NCI-H128 (cell line): ENCODE results near the gene KCTD1.
"Not testable (repeated sequence)": the region's sequence is repeated elsewhere in the genome, so short reads cannot be mapped to it uniquely, and the experiment has no call there.

Experiments used
- DNase-seq: peaks from one replicate; lab custom pipeline; 2025; ENCODE audit not compliant: unreplicated experiment; lab: John Stamatoyannopoulos, UW

Gene KCTD1

DNA sequence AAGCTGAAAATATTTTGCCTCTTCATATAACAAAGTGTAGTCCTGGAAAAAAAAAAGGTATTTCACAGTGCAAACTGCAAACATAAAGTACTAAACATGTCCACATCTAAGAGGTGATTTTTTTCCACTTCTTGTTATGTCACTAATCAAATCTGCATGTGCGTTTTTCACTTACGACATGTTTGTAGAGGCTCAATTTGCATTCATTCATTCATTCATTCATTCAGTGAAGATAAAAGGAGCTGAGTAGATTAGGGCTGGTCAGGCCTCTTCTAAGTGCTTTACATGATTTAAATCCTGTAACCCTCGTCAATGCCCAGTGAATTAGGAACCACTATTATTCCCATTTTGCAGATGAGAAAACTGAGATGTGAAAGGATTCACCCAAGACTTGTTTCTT lies 88.5 kb downstream of the KCTD1 start:
- DNase-seq, result no peak

DNA sequence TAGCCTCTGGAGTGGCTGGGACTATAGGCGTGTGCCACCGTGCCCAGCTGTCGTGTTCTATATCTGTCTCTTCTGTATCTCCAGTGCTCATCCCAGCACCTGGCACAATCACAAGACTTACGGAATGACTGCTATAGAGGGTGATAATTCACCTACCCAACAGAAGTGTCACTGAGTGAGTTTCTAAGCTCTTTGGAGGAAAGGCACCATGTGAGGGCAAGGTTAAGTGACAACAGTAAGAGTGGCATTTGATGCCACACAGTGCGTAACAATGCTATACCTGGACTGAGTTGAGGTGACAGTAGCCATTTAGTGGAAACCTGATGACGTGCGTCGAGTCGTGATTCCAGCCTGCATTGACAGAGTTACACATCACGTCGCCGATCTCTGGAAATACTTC lies 89.0 kb downstream of the KCTD1 start:
- DNase-seq, result no peak

DNA sequence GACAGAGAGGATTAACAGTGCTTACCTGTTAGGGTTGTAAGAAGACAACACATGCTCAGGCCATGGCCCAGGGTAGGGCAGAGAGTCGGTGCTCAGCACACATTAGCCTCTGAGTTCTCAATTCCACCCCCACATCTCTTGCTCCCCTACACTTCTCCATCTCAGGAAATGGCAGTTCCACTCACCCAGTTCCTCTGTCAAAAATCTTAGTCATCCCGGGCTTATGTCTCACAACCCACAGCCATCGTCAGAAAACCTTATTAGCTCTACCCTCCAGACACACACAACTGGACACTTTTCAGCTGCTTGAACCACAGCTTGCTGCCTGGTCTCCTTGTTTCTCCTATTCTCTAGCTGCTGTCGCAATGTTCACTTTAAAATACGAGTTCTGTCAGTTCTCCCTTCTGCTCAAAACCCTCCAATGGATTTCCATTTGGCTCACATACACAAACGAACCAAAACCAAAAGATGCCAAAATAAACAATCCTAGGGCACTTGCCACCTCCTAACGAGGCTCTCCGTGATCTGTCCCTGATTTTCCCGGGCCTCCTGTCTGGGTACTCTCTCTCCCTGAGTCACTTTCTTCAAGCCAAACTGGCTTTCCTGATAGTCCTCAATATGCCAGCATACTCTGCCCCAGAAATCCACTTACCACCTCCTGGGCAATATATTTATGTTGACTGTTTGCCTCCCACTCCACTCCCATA lies 89.7 kb downstream of the KCTD1 start:
- DNase-seq, result no peak

DNA sequence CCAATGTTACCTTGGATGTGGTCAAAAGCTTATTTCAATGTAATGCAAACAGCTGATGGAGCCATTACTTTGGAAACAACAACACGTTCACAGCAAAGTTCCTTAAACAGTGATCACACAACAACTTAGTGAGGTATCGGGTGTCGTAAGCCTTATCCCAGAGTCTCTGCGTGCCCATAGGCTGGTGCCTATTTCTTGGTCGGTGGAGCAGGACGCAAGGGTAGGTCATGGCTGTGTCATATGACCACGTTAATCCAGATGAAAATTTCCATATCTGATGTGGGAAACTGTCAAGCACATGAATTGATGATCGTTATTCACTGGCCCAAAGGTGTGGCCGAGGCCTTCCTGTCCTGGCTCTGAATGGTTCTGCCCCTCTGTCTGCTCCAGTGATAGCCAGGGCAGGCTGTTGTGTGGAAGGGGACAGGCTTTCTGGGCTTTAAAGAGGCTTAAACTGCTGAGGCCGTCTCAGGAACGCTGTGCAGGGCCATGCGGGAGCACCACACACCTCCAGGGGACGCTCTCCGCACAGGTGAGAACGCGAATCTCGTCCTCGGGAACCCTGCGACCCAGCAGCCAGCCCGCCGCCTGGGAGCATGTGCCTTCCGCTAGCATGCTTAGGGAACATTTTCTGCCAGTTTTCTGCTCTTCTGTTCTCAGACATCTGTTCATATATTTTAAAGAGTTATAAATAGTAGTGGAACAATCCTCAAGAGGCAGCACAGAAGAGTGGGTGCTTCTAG lies 90.6 kb downstream of the KCTD1 start:
- DNase-seq, result no peak

DNA sequence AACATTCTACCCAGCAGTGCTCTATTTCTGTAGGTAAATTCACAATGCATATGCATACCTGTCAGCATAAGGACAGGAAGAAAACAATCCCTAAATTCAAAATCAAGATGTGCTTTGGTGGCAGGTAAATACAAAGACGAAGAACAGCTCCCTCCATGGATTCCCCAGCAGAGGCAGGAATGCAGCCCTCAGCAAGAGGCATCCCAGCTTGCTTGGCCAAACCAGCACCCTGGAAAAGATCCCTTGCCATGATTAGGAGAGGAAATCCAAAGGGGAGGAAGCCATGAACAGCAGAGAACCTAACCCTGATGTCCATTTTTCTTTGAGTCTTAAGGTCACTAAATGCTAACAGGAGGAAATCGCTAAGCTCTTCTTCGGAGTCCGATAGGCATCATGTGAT lies 91.2 kb downstream of the KCTD1 start:
- DNase-seq, result no peak

GRCh38 chr18:26456070-26456491 lies 92.3 kb downstream of the KCTD1 start:
- no peak for DNase-seq

DNA sequence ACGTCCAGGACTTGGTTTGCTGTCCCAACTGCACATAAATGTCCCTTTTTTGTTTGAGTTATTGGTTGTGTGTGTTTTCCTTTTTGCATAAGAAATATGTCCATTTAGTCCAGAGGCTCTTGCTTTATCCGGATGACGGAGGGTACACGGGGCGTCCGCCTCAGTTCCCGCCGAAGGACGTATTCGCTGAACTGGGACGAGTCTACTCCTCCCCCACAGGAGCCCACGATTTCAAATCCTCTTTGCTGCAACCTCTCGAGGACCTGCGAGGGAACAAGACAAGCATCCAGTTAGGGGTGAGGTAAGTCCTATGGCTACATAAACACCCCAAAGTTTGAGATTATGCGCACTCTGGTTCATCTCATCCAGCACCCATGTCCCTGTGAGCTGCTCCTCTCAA lies 92.7 kb downstream of the KCTD1 start:
- DNase-seq, result no peak

DNA sequence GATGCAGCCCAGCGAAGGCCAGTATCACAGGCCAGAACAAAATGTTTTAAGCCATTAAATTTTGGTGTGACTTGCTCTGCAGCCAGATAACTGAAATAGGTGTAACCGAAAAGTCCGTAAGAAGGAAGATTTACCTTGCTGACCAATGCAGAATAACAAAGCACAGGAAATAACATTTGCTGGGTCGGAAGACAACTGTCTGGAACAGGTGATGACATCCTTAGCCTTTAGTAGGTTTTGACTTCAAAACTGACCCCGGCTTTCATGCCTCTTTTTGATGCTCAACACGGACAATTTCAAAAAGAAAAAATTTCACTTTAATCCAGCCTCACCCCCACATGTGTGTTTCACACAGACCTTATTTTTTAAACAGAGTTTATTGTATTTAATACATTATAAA lies 93.7 kb downstream of the KCTD1 start:
- DNase-seq, result no peak

DNA sequence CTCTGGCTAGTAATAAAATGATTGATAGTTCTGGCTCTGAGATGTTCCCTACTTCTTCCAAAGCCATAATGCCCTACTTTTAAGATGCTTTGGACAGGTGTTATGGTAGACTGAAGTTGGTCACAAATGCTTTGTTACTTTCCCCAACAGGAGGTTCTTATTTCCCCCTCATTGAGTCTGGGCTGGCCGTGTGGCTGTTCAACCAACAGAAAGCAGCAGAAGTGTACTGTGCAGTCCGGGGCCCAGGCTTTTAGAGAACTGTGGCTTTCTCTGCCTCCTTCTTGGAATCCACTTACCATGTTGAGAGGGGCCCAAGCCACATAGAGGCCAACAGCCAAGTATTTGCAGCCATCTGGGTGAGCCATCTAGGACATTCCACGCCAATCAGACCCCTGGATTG lies 94.2 kb downstream of the KCTD1 start:
- no peak for DNase-seq

DNA sequence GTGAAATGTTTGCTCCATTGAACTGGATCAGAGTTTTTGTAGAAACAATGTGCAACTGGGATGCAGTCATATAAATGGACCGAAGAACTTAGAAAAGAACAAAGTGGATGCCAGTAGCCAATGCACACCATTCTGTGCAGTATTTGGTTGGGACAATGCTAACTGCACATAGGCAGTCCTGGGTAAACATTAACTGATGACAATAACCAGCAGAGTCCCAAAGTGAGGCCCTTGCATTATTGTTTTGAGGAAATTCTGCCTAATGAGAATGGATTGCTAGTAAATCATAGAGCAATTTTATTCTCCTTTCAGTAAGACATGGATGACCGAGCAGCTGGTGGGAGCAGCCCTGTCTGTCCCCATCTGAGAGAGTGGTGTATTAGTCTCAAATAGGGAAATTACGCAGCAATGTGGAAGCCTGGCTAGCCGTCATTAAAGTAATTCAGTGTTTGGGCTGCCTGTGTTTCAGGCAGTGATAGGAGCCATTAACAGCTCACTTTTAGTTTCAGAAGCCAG lies 94.9 kb downstream of the KCTD1 start:
- DNase-seq, result no peak

- DNase-seq, result no peak
These were observed 97.2 kb downstream of the KCTD1 start for GRCh38 chr18:26450989-26451682.

- DNase-seq, result no peak
These were observed 99.6 kb downstream of the KCTD1 start for GRCh38 chr18:26448714-26449159.

- no peak for DNase-seq
These were observed 104.5 kb downstream of the KCTD1 start for GRCh38 chr18:26443853-26444252.

DNA sequence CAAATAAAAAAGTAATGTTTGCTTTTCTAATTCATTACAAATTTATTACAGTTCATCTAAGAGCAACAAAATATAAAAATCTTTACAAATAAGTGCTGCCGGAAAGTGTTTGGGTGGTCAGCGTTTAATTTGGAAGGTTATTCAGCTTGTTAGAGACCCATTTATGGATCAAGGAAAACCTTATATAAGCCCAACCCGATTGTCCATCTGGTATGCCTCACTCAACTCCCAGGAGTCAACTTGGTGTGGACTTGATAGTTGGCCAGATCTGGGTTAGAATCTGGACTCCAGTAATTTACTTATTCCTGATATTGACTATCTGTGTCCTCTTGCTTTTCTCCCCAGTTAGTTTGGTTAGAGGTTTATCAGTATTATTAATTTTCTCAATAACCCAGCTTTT lies 106.2 kb downstream of the KCTD1 start:
- DNase-seq, result no peak

DNA sequence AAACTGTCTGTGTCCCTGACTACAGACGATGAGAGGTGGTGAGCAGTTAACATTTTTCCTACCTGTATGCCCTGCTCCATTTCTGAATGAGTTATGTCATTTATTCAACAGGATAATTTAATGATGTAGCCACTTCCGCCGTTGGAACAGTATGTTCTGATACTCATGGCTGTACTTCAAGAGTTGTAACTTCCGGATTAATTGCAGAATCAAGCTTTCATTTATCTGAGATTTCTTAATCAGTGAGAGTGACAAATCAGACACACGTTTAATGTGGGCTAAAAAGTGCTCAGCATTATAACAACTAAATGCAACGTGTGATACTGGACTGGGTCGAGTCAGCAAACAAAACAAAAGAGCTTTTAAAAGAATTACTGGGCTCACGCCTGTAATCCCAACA lies 107.7 kb downstream of the KCTD1 start:
- DNase-seq, result no peak

- no peak for DNase-seq
These were observed 108.8 kb downstream of the KCTD1 start for GRCh38 chr18:26439537-26439936.

DNA sequence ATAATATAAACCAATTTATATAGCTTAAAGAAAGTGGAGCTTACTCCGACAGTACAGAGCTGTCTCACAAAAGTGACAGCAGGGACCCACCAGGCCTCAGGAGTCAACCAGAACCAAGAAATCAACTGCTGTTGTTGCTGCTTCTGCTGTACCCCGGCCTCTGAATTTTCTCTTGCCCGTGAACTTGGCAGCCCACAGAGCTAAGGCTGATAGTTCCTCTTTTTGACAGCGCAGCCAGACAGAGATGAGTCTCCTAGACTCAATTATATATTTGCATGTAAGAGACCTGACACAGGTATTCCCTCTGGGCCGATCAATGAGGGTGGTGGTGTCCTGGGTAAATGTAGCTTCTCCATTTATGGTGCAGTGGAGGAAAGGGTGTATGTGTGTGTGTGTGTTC lies 109.4 kb downstream of the KCTD1 start:
- no peak for DNase-seq

DNA sequence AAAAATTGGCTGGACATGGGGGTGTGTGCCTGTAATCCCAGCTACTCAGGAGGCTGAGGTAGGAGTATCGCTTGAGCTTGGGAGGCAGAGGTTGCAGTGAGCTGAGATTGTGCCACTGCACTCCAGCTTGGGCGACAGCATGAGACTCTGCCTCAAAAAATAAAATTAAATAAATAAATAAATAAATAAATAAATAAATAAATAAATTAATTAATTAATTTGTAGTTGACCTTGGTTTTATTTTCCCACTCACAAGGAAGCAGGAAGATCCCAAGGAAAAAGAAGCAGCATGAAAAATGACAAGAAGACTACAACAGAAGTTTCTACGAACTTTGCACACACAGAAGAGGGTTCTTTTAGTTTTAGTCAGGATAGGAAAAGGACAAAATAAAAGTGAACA lies 110.7 kb downstream of the KCTD1 start:
- not testable (repeated sequence) for DNase-seq

GRCh38 chr18:26436176-26437051 lies 111.9 kb downstream of the KCTD1 start:
- DNase-seq, result no peak

- DNase-seq, result no peak
These were observed 112.8 kb downstream of the KCTD1 start for GRCh38 chr18:26435415-26436095.
